HepG2 (cell line): ENCODE measurements around the gene PIP4K2B. TPM values are rescaled to one million over a fixed set of nuclear protein-coding genes. Genes with fewer than 3 reads are reported as not detected.

Experiments
- ARNTL ChIP-seq: sonication (generic); formaldehyde crosslinking; IDR thresholded peaks from 2 replicates; pipeline ENCODE4 v1.4.0; 2020; ENCODE audit warnings: mild to moderate bottlenecking, missing genetic modification reagents
- ATAD3A ChIP-seq: sonication (generic); formaldehyde crosslinking; IDR thresholded peaks from 2 replicates; pipeline ENCODE4 v1.4.0; 2020; ENCODE audit warnings: missing genetic modification reagents
- DMAP1 ChIP-seq: IDR thresholded peaks from 2 replicates; pipeline ENCODE4 v1.6.1; 2016
- IKZF1 ChIP-seq: fragments of 450-650 bp; IDR thresholded peaks from 2 replicates; pipeline ENCODE4 v1.7.1; 2016
- KDM5A ChIP-seq: fragments of 200-600 bp; sonication (generic); IDR thresholded peaks from 2 replicates; pipeline ENCODE4 v1.7.0; 2018; ENCODE audit warnings: antibody characterized with exemption, mild to moderate bottlenecking, low read length, borderline replicate concordance
- KLF11 ChIP-seq: IDR thresholded peaks from 2 replicates; pipeline ENCODE4 v1.6.1; 2016; ENCODE audit warnings: missing compliant biosample characterization
- MAFK ChIP-seq, 2 experiments: IDR thresholded peaks in 1 of 2; conservative IDR thresholded peaks in 1 of 2; 2 replicates each; pipeline ENCODE4 v1.6.1; 2011; ENCODE audit warnings: improper control_type of control experiment in 2 of 2, low read length in 2 of 2
- SOX6 ChIP-seq, 2 experiments: fragments of 450-650 bp in 1 of 2; sonication (generic) in 1 of 2; formaldehyde crosslinking in 1 of 2; IDR thresholded peaks; 2 replicates each; pipeline versions ENCODE4 v1.4.0 to v1.6.1; 2017 to 2020; ENCODE audit warnings: antibody characterized with exemption in 1 of 2, mild to moderate bottlenecking in 1 of 2, missing genetic modification reagents in 1 of 2
- STAG1 ChIP-seq: sonication (generic); formaldehyde crosslinking; IDR thresholded peaks from 2 replicates; pipeline ENCODE4 v1.4.0; 2020; ENCODE audit warnings: missing genetic modification reagents
- TMF1 ChIP-seq: sonication (generic); formaldehyde crosslinking; IDR thresholded peaks from 2 replicates; pipeline ENCODE4 v1.8.1; 2022; ENCODE audit warnings: low read depth, missing genetic modification reagents
- ZC3H13 ChIP-seq: sonication (generic); formaldehyde crosslinking; IDR thresholded peaks from 2 replicates; pipeline ENCODE4 v1.8.1; 2023; ENCODE audit warnings: mild to moderate bottlenecking, missing genetic modification reagents, moderate library complexity
- ZNF230 ChIP-seq: sonication (generic); formaldehyde crosslinking; IDR thresholded peaks from 2 replicates; pipeline ENCODE4 v1.4.0; 2020; ENCODE audit warnings: mild to moderate bottlenecking, missing genetic modification reagents
- ZNF343 ChIP-seq: sonication (generic); formaldehyde crosslinking; IDR thresholded peaks from 2 replicates; pipeline ENCODE4 v1.4.0; 2020; ENCODE audit warnings: mild to moderate bottlenecking, missing genetic modification reagents
- ZNF605 ChIP-seq: sonication (generic); formaldehyde crosslinking; IDR thresholded peaks from 2 replicates; pipeline ENCODE4 v1.8.0; 2022; ENCODE audit warnings: mild to moderate bottlenecking, missing genetic modification reagents
- ZNF761 ChIP-seq: sonication (generic); formaldehyde crosslinking; conservative IDR thresholded peaks from 2 replicates; pipeline ENCODE4 v1.4.0; 2020; ENCODE audit warnings: mild to moderate bottlenecking, missing genetic modification reagents
- ZNF775 ChIP-seq: sonication (generic); formaldehyde crosslinking; IDR thresholded peaks from 2 replicates; pipeline ENCODE4 v1.4.0; 2020; ENCODE audit warnings: missing genetic modification reagents, mild to moderate bottlenecking, moderate library complexity, borderline replicate concordance
- polyA plus RNA-seq, 8 experiments: library from polyadenylated mRNA; depleted of rRNA in 3 of 8; stranded (reverse) in 7 of 8; unstranded in 1 of 8; fragments of >200 nt; fragmentation: Illumina TruSeq in 4 of 8; extraction: Trizol in 4 of 8; gene quantifications; 2 replicates each; pipeline versions ENCODE4 v1.2.1 to v1.2.3, GENCODE V29; 2011 to 2016; ENCODE audit warnings: low read depth in 4 of 8, missing spikeins in 1 of 8, mixed read lengths in 1 of 8; ENCODE audit not compliant: insufficient read depth in 1 of 8
- total RNA-seq, 5 experiments: library from RNA; depleted of rRNA; stranded (reverse); fragments of >200 nt; fragmentation: Illumina TruSeq; extraction: Trizol; gene quantifications; 2 replicates each; pipeline ENCODE4 v1.2.3, GENCODE V29; 2016; ENCODE audit warnings: low read depth in 1 of 5
- TF ChIP-seq, protein P1 (sequence below): sonication (generic); formaldehyde crosslinking; IDR thresholded peaks from 2 replicates; pipeline ENCODE4 v1.5.1; 2020; ENCODE audit warnings: mild to moderate bottlenecking, missing genetic modification reagents
- TF ChIP-seq, protein P2 (sequence below): sonication (generic); formaldehyde crosslinking; IDR thresholded peaks from 2 replicates; pipeline ENCODE4 v1.5.0; 2020; ENCODE audit warnings: missing genetic modification reagents
- TF ChIP-seq, protein P3 (sequence below): sonication (generic); formaldehyde crosslinking; IDR thresholded peaks from 2 replicates; pipeline ENCODE4 v1.4.0; 2020; ENCODE audit warnings: missing genetic modification reagents, borderline replicate concordance
- TF ChIP-seq, protein P4 (sequence below): sonication (generic); formaldehyde crosslinking; IDR thresholded peaks from 2 replicates; pipeline ENCODE4 v1.4.0; 2020; ENCODE audit warnings: missing genetic modification reagents

PIP4K2B gene
- total and polyA plus RNA-seq, 2 of the 13 experiments (the other 11 are each of a cell fraction or from before 2014, with no cell fraction given) = 20.4 to 54.0 TPM

DNA sequence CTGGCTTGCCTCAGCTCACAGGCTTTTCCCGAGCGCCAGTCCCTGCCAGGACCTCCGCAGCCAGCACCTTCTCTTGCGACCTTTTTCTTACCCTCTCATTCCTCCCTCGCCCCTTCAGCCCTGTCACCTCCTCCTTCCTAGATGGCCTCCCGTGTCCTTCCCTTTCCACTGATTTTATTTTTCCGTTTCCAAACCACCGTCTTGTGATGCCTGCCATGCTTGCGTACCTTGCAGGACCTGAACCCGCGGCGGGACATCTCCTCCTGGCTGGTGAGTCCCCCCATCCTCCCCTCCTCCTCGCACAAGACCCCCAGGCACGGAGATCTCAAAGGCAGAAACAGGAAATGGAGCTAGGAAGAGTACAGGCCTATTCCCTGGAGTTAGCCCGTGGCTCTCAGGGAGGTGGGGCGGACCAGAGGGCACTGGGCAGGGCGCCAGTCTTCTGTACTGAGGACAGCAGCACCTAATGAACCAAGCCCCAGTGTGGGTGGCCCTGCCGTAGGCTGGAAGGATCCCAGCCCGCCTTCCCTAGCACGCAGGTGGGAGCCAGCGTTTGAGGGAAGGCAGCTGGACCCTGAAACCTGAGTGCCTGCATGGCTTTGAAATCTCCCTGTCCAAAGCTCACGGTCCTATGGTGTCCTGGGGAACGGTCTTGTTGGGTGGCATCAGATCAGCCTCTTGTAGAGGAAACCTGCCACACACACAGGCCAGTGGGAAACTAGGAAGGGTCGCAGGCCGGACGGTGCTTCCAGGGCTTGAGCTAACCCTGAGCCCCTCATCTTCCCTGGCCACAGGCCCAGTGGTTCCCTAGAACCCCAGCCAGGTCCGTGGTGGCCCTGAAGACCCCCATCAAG, 68.6 kb downstream of the PIP4K2B start (continued):
- TF ChIP-seq, protein P1, sequence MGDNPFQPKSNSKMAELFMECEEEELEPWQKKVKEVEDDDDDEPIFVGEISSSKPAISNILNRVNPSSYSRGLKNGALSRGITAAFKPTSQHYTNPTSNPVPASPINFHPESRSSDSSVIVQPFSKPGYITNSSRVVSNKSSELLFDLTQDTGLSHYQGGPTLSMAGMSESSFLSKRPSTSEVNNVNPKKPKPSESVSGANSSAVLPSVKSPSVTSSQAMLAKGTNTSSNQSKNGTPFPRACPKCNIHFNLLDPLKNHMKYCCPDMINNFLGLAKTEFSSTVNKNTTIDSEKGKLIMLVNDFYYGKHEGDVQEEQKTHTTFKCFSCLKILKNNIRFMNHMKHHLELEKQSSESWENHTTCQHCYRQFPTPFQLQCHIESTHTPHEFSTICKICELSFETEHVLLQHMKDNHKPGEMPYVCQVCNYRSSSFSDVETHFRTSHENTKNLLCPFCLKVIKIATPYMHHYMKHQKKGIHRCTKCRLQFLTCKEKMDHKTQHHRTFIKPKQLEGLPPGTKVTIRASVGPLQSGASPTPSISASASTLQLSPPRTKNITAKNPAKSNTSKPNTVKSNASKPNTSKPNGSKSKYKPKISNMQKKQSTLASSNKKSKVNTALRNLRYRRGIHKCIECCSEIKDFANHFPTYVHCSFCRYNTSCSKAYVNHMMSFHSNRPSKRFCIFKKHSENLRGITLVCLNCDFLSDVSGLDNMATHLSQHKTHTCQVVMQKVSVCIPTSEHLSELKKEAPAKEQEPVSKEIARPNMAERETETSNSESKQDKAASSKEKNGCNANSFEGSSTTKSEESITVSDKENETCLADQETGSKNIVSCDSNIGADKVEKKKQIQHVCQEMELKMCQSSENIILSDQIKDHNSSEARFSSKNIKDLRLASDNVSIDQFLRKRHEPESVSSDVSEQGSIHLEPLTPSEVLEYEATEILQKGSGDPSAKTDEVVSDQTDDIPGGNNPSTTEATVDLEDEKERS = peak; percentile 27; the same call in 1 of the 2 replicates
- 0 out of 2 replicates have a peak, but pooled peaks have one; percentile 43 for TF ChIP-seq ZNF230 (CRISPR knock-in tag)
- peak; percentile 47; the same call in 1 of the 2 replicates for TF ChIP-seq ZNF605
- TF ChIP-seq, protein P2, sequence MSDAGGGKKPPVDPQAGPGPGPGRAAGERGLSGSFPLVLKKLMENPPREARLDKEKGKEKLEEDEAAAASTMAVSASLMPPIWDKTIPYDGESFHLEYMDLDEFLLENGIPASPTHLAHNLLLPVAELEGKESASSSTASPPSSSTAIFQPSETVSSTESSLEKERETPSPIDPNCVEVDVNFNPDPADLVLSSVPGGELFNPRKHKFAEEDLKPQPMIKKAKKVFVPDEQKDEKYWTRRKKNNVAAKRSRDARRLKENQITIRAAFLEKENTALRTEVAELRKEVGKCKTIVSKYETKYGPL = no peak
- TF ChIP-seq IKZF1 = no peak
- 0 out of 2 replicates have a peak, but pooled peaks have one; percentile 44 for TF ChIP-seq ZC3H13 (CRISPR knock-in tag)
- peak; percentile 44; the same call in 1 of the 2 replicates for TF ChIP-seq ARNTL (CRISPR knock-in tag)
- TF ChIP-seq, protein P3, sequence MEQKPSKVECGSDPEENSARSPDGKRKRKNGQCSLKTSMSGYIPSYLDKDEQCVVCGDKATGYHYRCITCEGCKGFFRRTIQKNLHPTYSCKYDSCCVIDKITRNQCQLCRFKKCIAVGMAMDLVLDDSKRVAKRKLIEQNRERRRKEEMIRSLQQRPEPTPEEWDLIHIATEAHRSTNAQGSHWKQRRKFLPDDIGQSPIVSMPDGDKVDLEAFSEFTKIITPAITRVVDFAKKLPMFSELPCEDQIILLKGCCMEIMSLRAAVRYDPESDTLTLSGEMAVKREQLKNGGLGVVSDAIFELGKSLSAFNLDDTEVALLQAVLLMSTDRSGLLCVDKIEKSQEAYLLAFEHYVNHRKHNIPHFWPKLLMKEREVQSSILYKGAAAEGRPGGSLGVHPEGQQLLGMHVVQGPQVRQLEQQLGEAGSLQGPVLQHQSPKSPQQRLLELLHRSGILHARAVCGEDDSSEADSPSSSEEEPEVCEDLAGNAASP (CRISPR knock-in tag) = peak; percentile 48; the same call in 1 of the 2 replicates
- TF ChIP-seq ATAD3A (CRISPR knock-in tag) = no peak
- TF ChIP-seq STAG1 (CRISPR knock-in tag) = no peak; the same call in 1 of the 2 replicates
- no peak; the same call in 1 of the 2 replicates for TF ChIP-seq ZNF343 (CRISPR knock-in tag)
- TF ChIP-seq KLF11 (CRISPR knock-in tag) = peak; percentile 80
- 0 out of 2 replicates have a peak, but pooled peaks have one; percentile 51 for TF ChIP-seq ZNF761 (CRISPR knock-in tag)
- TF ChIP-seq, protein P4, sequence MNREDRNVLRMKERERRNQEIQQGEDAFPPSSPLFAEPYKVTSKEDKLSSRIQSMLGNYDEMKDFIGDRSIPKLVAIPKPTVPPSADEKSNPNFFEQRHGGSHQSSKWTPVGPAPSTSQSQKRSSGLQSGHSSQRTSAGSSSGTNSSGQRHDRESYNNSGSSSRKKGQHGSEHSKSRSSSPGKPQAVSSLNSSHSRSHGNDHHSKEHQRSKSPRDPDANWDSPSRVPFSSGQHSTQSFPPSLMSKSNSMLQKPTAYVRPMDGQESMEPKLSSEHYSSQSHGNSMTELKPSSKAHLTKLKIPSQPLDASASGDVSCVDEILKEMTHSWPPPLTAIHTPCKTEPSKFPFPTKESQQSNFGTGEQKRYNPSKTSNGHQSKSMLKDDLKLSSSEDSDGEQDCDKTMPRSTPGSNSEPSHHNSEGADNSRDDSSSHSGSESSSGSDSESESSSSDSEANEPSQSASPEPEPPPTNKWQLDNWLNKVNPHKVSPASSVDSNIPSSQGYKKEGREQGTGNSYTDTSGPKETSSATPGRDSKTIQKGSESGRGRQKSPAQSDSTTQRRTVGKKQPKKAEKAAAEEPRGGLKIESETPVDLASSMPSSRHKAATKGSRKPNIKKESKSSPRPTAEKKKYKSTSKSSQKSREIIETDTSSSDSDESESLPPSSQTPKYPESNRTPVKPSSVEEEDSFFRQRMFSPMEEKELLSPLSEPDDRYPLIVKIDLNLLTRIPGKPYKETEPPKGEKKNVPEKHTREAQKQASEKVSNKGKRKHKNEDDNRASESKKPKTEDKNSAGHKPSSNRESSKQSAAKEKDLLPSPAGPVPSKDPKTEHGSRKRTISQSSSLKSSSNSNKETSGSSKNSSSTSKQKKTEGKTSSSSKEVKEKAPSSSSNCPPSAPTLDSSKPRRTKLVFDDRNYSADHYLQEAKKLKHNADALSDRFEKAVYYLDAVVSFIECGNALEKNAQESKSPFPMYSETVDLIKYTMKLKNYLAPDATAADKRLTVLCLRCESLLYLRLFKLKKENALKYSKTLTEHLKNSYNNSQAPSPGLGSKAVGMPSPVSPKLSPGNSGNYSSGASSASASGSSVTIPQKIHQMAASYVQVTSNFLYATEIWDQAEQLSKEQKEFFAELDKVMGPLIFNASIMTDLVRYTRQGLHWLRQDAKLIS (CRISPR knock-in tag) = peak; percentile 58; the same call in 1 of the 2 replicates
- TF ChIP-seq KDM5A = peak; percentile 80
- TF ChIP-seq ZNF775 (CRISPR knock-in tag) = 0 out of 2 replicates have a peak, but pooled peaks have one; percentile 39
- TF ChIP-seq TMF1 (CRISPR knock-in tag) = peak; percentile 73; the same call in 1 of the 2 replicates
- no peak for TF ChIP-seq MAFK (conservative IDR thresholded peaks at IDR 0.05 in 1 of 2, IDR thresholded peaks at IDR 0.05 in 1 of 2; ENCODE audit: low read length in 2 of 2)
- TF ChIP-seq SOX6 (IDR thresholded peaks at IDR 0.05) = no peak
- peak; percentile 54 for TF ChIP-seq SOX6 (CRISPR knock-in tag; IDR thresholded peaks at IDR 0.05)
- TF ChIP-seq DMAP1 (CRISPR knock-in tag) = peak; percentile 87
